ENCODE results near the gene GSK3A. TPM values are rescaled to one million over a fixed set of nuclear protein-coding genes. Genes with fewer than 3 reads are reported as not detected.

GSK3A gene
- total RNA-seq, 1 experiment from 2014 or later: 70.1 TPM

GRCh38 chr19:42217520-42218437, 24.6 kb downstream of the GSK3A start, which contains the start of gene DEDD2:
TSS of gene DEDD2 (minus strand) at chr19:42217677. CDS start at chr19:42217007, 670 bp downstream.
- H3K36me3 ChIP-seq (ENCODE audit: insufficient read depth, low read length, poor library complexity, severe bottlenecking): peaks cover 25% of the 10 kb centered on the region
- ChIA-PET CTCF (no interaction called here), POLR2A (ENCODE audit: low non-redundant PET) (no interaction called here)
- H3K27me3 ChIP-seq (replicated peaks; ENCODE audit: insufficient read depth, low read depth, low read length, poor library complexity): no peaks in the 10 kb centered on the region
- peak within 1 kb of the TSS; percentile 96 for H3K4me3 ChIP-seq (ENCODE audit: low read depth, low read length, poor library complexity, severe bottlenecking)
- H3K27ac ChIP-seq (ENCODE audit: low read depth, low read length, poor library complexity, severe bottlenecking): peak within 1 kb of the TSS; percentile 91
- H3K4me1 ChIP-seq (ENCODE audit: insufficient read depth, low read length, poor library complexity, severe bottlenecking): peaks cover 31% of the 10 kb centered on the region
- intact Hi-C loops (cut with micrococcal nuclease; ENCODE audit: unreplicated experiment): no loop called here
- TF ChIP-seq CTCF (conservative IDR thresholded peaks at IDR 0.05; ENCODE audit: low read depth, low read length): no peak
- no peak for TF ChIP-seq EZH2 (IDR thresholded peaks at IDR 0.05; ENCODE audit: borderline replicate concordance, low read depth, low read length, poor library complexity, severe bottlenecking)
- BruUV-seq (replicated peaks): no TSS peak
- H3K9me3 ChIP-seq (ENCODE audit: low read depth, low read length, poor library complexity, severe bottlenecking): no peaks in the 10 kb centered on the region
- peak; percentile 96 for DNase-seq (ENCODE audit: low spot score)

GRCh38 chr19:42216653-42217519, 25.5 kb downstream of the GSK3A start:
- TF ChIP-seq CTCF (conservative IDR thresholded peaks at IDR 0.05; ENCODE audit: low read depth, low read length) (no peak), EZH2 (IDR thresholded peaks at IDR 0.05; ENCODE audit: borderline replicate concordance, low read depth, low read length, poor library complexity, severe bottlenecking) (no peak)
- peak; percentile 45 for DNase-seq (ENCODE audit: low spot score)
- no peaks in the 10 kb centered on the region for H3K9me3 ChIP-seq (ENCODE audit: low read depth, low read length, poor library complexity, severe bottlenecking)
- CTCF ChIA-PET: no interaction called here
- peak overlapping the region; percentile 96 for H3K4me3 ChIP-seq (ENCODE audit: low read depth, low read length, poor library complexity, severe bottlenecking)
- H3K4me1 ChIP-seq (ENCODE audit: insufficient read depth, low read length, poor library complexity, severe bottlenecking): peaks cover 31% of the 10 kb centered on the region
- H3K36me3 ChIP-seq (ENCODE audit: insufficient read depth, low read length, poor library complexity, severe bottlenecking): peaks cover 28% of the 10 kb centered on the region
- POLR2A ChIA-PET (ENCODE audit: low non-redundant PET): no interaction called here
- BruUV-seq (replicated peaks): no TSS peak
- intact Hi-C loops (cut with micrococcal nuclease; ENCODE audit: unreplicated experiment): no loop called here
- no peaks in the 10 kb centered on the region for H3K27me3 ChIP-seq (replicated peaks; ENCODE audit: insufficient read depth, low read depth, low read length, poor library complexity)
- peak overlapping the region; percentile 91 for H3K27ac ChIP-seq (ENCODE audit: low read depth, low read length, poor library complexity, severe bottlenecking)

- intact Hi-C loops (cut with micrococcal nuclease; ENCODE audit: unreplicated experiment): no loop called here
- Histone ChIP-seq H3K9me3 (ENCODE audit: low read depth, low read length, poor library complexity, severe bottlenecking) (no peaks in the 10 kb centered on the region), H3K4me3 (ENCODE audit: low read depth, low read length, poor library complexity, severe bottlenecking) (no peak overlapping the region), H3K36me3 (ENCODE audit: insufficient read depth, low read length, poor library complexity, severe bottlenecking) (peaks cover 38% of the 10 kb centered on the region), H3K27ac (ENCODE audit: low read depth, low read length, poor library complexity, severe bottlenecking) (peak overlapping the region; percentile 4), H3K4me1 (ENCODE audit: insufficient read depth, low read length, poor library complexity, severe bottlenecking) (peaks cover 26% of the 10 kb centered on the region), H3K27me3 (replicated peaks; ENCODE audit: insufficient read depth, low read depth, low read length, poor library complexity) (no peaks in the 10 kb centered on the region)
- CTCF ChIA-PET: no interaction called here
- no TSS peak for BruUV-seq (replicated peaks)
- POLR2A ChIA-PET (ENCODE audit: low non-redundant PET): interaction anchor here (0.6 kb wide), 1 partner anchor 196 kb away, joined by 3 read pairs; no protein-coding TSS in a partner anchor
- TF ChIP-seq EZH2 (IDR thresholded peaks at IDR 0.05; ENCODE audit: borderline replicate concordance, low read depth, low read length, poor library complexity, severe bottlenecking) (no peak), CTCF (conservative IDR thresholded peaks at IDR 0.05; ENCODE audit: low read depth, low read length) (no peak)
- DNase-seq (ENCODE audit: low spot score): no peak
Measured at GRCh38 chr19:42214810-42215485, 27.5 kb downstream of the GSK3A start.
